DMS53 treated with DMSO at 0.1 percent for 48 hours (cell line): Measurements from ENCODE around the gene SEMA3C.

Experiments
- DNase-seq: peaks from one replicate; lab custom pipeline; 2025; ENCODE audit not compliant: unreplicated experiment; lab: John Stamatoyannopoulos, UW

The SEMA3C gene

DNA sequence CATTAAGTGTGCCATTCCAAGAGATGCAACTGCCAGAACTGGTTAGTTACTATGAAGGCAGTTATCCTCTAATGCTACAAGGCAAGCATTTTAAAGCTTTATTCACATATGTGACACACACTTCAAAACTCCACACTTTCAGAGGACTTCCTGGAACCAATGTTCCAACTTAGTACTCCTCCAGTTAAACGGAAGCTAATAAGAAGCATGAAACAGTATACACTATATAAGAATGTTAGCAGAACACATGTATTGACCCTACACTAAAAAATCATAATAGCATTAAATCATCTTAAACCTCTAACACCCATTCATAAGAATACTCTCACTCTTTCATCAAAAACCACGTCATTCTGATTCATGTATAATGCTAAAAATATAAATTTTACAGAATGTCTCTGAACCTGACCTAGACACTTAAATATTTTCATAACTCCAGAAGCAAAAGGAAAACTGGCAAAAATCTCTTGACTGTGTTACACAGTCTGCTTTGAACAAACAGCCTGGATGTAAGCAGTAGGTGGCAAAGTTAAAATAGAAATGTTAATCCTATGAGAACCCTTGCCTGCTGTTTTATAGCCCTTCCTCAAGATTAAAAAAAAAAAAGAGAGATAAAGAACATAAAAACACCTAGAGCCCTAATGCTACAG is 135.0 kb downstream of the SEMA3C start:
- DNase-seq, result no peak

DNA sequence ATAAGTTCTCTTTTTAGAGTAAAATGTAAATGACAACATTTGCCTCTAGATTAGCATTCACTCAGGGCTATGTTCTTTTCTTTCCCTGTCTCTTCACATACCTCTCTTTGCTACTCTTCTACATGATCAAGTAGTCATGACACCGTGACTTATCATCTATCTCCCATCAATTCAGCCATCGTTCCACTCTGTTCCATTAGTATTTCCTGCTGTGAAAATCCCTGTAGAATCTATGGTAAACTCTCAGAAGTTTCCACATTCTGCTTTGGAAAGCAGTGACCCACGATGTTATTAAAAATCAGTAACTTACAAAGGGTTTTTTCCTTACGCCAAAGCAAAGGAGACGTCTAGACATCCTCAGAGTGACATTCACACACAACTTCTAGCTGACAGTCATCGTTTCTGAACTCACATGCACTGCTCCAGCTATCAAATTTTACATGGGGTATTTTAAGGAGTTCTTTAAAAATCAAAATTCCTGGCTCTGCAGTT is 135.6 kb downstream of the SEMA3C start:
- DNase-seq, result no peak

DNA sequence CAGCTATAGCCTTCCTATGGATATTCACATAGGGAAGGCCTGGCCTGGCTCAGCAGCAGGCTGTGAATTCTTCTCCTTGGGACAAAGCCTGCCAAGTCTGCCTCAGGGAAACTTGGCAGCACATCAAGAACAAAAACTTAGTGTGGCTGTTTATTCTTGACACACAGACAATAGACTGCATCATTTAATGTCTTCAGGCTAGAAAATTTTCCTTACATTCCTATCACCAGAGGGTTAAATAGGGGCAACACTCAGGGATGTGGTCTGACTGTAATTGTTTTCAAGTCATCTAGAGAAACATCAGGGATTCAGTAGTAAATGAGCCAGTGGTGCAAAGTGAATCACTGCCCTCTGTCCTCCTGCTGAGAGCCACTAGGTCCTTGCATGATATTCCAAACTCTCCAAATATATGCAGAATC is 137.3 kb downstream of the SEMA3C start:
- DNase-seq, result no peak

DNA sequence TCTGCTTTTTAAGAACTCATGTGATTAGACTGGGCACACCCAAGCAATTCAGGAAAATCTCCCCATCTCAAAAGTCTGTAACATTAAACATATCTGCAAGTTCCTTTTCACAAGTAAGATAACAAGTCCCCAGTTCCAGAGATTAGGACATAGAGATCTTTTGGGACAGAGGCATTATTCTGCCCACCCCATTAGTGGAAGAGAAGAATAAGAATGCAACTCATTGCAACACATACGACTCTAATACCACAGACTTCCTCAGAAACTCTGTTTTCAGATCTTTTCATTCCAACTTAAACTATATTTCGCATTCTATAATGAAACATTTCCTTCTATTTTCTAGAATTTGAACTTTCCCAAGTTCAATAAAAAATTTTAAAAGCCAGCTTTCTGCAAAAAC is 137.7 kb downstream of the SEMA3C start:
- DNase-seq, result no peak

DNA sequence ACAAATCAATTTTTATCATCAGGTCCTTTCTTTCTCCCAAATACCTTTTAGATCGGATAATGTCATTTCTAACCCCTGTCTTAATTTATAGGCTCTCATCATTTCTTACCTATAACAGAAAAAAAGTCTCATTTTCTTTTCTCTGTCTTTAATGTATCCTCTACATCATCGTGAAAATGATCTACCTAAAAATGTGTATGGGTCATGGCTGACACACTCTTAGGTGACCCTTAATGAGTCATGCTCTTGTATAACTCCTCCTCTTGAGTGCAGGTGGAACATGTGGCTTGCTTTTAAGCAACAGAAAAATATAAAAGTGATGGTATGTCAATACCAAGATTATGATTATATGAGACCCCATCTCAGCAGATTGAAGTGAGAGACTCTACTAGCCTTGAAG is 139.4 kb downstream of the SEMA3C start:
- peak; percentile 66 for DNase-seq

DNA sequence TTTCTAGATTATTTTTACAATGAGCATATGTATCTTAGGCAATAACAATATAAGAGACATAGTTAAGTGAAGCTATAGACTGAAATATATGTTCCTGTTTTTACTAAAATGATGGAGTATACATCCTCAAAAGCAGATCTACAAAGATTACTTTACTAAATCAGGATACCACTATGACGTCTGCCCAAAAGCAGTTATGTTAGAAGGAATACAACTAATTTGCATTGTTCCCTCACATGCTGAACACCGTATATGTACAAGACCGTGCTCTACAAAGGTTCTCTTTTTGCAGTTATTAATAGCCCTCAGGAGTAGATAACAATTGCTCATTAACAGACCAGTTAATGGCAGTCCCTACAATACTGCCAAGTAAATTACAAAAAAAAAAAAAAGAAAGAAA is 143.0 kb downstream of the SEMA3C start:
- DNase-seq, result no peak

DNA sequence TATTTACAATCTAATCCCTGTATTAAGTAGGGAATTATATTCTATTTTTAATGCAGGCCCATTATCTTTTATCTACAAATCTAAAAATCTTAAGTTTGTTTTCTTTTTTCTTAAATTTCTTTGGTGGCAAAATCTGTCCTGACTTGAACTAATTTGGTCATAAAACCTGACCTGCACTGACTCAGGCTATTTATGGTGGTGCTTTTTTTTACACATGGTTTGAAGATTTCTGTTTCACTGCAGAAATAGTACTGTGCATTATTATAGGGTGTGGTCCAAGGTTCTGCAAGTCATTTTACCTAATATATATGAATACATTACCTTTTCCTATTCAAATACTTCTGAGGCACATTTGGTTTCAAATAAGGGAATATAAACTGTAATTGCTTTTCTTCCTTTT is 143.4 kb downstream of the SEMA3C start:
- no peak for DNase-seq

DNA sequence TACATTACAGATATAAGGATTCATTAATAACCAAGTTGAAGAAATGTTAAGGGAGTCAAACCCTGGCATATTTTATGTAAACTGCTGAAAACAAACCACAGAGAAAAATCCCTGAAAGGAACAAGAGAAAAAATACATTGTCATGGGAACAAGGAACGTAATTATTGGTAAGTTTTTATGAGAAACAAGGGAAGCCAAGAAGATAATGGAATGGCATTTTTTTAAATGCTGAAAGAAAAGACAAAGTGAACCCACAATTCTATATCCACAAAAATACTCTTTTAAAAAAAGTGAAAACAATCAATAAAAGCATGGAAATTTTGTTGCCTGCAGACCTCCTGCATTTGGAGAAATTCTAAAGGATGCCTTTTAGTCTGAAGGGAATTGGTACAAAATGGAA is 144.0 kb downstream of the SEMA3C start:
- no peak for DNase-seq

DNA sequence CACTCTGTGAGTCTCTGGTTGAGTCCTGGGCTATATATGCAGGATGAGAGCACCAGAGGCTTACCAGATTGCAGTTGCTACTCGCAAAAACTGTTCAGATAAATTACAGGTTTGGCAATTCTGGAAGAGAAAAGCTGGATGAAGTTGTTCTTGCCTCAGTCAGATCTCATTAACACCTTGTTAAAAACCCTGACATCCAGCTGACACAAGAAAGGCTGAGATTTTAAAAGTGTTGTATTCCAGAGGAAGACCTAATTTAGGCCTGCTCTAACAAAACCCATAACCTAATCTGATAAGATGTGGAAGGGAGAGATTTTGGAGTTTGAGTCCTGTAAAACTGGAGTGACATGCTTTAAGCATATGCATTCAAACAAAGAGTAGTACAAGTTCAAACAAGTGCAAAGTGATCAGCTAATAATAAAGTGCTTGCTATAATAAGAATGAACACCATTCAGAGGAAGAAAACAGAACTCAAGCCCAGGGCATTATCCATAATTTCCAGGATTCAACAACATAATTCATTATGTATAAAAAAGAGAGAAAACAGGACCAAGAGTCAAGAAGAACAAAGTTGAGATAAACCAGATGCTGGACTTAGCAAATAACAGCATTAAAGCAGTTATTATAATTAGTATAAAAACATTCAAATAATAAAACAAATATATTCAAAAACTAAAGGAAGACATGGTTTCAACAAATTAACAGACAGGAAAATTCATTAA is 144.9 kb downstream of the SEMA3C start:
- no peak for DNase-seq

DNA sequence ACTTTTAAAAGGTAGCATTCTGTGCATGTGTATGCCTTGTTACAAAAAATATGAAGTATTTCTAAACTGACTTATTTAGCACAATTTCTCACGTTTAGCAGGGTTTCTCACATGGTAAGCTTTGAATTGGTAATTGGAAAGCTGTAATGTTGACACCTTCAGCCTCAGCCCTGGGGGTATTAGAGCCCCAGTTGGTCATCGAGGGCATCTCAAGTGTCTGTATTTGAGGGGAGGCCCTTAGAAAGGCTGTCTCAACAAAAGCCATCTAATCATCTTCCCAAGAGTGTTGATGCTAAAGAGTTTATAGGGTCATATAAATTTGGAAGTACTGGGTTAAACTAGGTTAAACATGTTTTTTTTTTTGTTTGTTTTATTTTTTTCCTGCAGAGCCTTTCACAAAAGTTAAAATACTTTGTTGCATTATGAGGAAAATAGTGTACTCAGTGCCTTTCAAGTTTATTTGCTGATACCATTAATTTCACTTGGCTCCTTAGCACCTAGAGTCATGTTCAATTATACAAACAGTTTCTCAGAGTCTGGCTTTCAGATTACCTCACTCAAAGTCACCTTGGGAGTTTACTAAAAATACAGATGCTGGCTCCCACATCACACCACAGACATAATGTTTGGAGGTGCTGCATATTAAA is 146.4 kb downstream of the SEMA3C start:
- no peak for DNase-seq

DNA sequence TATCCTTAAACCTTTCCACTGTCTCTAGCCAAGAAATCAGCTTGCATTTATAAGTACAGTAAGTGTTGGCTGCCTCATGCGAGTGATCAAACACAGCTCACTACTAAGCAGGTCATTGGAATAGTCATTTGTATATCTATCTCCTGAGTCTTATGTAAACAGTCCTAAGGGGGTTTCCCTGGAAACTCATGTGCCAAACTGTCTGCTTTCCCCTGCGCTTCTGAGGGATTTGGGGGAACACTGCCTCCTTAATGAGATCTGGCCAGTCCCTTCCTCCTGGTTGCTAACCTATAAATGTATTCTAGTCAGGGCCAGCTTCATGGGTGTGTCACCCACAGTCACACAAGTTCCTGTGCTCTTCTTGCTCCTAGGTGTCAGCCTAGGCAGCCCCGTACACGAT is 147.3 kb downstream of the SEMA3C start:
- no peak for DNase-seq

DNA sequence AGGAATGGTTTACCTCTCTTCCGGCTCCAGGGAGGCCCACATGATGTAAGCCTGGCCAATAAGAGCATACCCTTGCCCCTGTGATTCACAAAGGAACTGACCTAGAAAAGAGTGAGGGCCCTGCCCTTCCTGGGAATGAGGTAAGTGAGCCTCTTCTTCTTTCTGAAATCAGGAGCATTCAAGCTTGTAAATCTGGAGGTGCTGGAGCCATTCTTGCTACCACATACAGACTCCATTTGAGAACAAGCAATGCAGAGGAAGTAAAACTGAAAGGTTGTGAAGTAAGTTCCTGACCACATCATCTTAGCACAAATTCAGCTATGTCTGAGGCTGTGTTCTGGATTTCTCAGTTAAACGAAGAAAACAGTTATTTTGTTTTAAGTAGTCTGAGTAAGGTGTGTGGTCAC is 148.2 kb downstream of the SEMA3C start:
- DNase-seq, result no peak

DNA sequence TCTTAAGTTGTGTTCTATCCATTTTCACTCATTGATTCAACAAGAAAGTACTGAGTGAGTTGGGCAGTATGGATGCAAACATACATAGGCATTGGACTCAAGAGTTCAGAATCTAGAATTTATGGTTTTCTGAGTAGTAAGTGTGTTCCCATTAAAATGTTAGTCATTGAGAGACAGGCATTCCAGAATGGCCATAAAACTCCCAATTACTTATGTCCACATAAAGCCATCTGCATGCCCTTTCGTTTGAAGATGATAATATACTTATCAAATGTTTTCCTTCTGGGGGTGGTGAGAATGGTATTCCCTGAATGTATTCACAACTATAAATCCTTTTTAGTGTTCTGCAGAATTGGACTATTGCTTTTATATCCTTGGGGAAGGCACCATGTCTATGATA is 148.8 kb downstream of the SEMA3C start:
- DNase-seq, result no peak

DNA sequence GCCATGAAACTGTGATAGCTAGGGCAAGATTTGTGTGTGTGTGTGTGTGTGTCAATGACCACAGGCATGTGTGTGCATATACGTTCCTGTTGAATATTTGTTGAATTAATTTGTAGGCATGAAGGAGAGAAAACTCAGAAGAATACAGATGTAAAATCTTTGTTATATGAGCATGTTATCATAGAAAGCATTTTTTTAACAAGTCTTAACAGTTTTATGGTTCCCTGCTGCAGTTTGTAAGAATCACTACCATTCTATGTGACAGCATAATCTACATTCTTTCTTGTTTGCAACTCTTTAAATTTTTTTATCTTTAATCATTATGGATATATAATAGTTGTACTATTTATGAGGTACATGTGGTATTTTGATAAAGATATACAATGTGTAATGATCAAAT is 150.1 kb downstream of the SEMA3C start:
- no peak for DNase-seq

DNA sequence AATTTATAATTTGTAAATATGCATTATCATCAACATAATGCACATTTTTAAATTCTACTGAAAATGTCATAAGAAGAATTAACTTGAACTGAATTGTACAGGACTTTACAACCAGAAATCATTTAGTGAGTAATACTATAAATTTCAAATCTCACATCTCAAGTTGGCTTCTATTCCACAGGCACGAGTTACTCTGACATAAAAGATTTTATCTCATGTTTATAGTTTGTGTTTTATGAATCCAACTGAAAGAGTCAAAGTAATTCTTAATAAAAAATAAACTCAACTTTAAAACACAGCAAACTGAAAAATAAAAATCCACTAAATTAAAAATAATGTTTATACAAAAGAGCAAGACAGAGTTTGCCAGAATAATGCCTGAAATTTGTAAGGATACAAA is 151.2 kb downstream of the SEMA3C start:
- no peak for DNase-seq

DNA sequence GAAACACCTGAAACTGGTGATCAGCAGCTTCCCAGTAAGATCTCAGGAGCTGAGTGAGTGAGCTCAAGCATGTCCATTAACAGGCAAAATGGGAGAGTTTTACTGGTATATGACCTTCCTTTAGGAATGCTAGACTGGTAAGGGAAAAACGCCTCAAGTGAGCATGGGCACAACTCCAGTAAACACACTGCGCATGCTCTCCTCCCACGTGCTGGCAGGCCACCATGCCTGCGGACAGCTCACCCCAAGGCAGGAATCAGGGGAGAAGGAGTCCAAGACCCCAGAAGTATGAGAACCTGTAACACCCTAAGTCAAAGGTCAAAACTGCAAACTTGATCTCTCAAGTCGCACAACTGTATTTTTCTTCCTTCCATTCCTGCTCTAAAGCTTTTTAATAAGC is 152.1 kb downstream of the SEMA3C start:
- DNase-seq, result no peak

DNA sequence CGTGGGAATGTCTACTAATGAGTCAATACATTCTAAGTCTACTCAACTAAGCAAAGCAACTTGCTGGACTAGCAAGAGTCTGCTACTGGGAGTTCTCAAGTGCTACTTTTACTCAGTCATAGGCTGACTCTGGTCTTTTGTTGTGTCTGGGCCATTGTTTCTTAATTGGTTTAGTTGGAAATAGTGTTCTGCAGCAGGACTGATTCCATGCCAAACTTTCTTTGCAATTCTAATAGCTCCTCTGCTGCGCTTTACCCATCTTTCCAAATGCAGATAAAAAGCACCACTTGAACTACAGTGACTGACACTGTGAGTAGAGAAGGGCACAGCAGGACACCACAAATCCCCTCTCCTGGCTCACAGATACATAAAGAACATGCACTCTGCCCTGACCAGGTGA is 154.7 kb downstream of the SEMA3C start:
- no peak for DNase-seq

DNA sequence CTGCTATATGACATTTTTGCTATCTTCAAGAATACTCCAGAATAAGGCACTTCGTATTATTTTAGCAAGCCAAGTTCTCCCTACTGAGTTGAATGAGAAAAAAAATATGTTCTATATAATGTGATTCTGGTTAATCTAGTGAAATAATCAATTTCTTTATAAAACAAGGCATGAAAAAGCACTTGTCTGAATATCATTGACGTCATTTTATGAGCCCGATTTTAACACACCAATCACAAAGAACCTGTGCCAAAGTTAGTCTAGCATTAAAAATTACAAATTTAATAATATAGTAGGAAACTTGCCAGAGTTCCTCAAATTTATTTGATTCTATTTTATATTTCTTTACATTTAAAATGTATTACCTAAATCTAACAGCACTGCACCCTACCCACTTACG is 155.1 kb downstream of the SEMA3C start:
- DNase-seq, result no peak

DNA sequence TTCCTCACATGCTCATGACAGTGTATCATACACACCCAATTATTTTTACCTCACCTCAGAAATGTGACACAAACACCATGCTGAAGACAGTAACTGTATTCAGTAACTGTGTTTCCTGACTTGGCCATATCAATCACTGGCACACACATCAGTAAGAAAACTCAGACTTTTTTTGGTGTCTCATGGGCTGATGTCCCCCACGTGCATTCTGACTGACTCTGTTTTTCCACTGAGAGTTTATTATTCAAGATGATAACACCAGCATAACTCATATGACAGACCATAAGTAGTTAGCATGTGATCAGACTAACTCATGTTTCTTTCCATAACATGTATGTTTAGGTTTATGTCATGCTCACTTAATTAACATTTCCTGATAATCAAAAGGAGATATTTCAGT is 155.6 kb downstream of the SEMA3C start:
- no peak for DNase-seq

DNA sequence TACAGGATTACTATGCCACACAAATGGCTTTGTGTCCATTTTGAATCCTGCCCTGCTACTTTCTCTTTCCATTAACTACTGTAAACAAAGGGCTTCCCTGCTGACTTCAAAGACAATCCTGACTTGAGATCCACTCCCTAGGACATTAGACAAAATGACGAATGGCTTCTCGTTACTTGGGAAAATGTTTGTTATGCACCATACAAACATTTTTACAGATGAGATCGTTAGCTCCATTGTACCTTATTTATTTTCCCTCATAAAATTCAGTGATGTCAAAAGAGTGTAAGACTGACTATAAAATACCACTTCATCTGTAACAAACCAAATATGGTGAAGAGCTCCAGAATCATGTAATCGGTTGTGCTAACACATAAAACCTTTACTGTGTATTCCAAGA is 158.6 kb downstream of the SEMA3C start:
- DNase-seq, result peak; percentile 58

DNA sequence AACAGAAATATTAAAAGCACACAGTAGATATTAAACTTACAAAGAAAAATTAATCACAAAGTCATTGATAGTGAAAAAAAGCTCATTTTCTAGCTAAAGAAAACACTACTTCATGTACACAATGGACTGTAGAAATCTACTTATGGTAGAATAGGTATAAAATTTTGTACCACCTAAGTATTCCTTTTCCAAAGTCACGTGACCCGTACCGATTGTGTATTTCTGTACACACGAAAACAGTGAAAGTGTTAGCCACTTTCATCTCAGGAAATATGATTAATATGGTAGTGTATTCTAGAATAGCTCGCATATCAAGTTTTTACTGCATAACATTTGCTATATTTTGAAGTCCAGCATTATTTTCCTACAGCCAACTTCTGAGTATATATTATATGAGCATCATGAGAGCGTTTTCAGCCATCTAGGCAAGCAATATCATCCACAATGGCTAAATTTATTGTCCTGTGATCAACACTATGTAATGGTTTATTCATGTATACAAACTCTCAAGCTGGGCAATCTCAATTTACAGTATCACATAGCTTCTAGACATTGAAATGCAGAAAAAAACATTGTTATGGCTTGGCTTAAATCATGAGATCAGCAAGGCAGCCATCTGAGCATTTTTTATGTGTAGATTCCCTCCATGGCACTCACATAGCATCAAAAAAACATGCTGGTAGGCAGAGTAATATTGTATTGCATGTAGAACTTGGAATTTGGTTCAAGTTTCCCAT is 165.7 kb downstream of the SEMA3C start:
- no peak for DNase-seq

DNA sequence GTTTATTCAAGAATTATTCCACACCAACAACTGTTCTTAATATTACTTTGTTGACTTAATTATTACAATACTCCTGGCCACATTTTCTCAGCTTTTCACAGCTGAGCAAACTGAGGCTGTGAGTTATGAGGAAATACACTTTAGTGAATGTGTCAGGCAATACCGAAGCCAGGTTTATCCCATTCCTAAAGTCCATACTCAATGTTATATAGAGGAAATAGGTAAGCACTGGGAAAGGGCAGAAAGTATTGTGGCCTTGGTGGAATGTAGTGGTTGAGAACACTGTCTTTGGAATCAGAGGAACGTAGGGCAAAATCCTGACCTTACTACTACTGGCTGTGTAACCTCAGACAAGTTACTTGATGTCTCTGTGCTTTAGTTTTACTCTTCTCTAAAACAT is 169.6 kb downstream of the SEMA3C start:
- no peak for DNase-seq
